DND-41 (cell line): Measurements from ENCODE around the gene KCNK3.

Experiments used
- ATAC-seq: fragments of 200-7000 bp; cut with Tn5 transposase; 3 replicates; pipeline ENCODE4 v1.9.1; 2021; ENCODE audit warnings: low read depth; ENCODE audit not compliant: insufficient read depth
- DNase-seq: peaks from one replicate; pipeline ENCODE4 v3.0.0-alpha.2; 2020
- H2AFZ ChIP-seq: 2 replicates; pipeline ENCODE4 v1.6.0; 2012; ENCODE audit warnings: low read depth, low read length
- H3K27ac ChIP-seq: 2 replicates; pipeline ENCODE4 v1.5.1; 2012; ENCODE audit warnings: low read length, inconsistent platforms
- H3K27me3 ChIP-seq: fragments of 200-600 bp; sonication (generic); 2 replicates; pipeline ENCODE4 v1.6.0; 2012; ENCODE audit warnings: low read length, mild to moderate bottlenecking, inconsistent platforms; ENCODE audit not compliant: insufficient read depth, poor library complexity
- H3K36me3 ChIP-seq: 2 replicates; pipeline ENCODE4 v1.5.1; 2012; ENCODE audit warnings: low read length, inconsistent platforms; ENCODE audit not compliant: insufficient read depth
- H3K4me1 ChIP-seq: 2 replicates; pipeline ENCODE4 v1.5.1; 2012; ENCODE audit warnings: mild to moderate bottlenecking, low read length; ENCODE audit not compliant: insufficient read depth
- H3K4me2 ChIP-seq: 2 replicates; pipeline ENCODE4 v1.6.0; 2012; ENCODE audit warnings: mild to moderate bottlenecking, moderate library complexity, low read length, inconsistent platforms; ENCODE audit not compliant: insufficient read depth
- H3K4me3 ChIP-seq, 2 experiments: fragments of 200-600 bp in 1 of 2; shearing (Covaris generic) in 1 of 2; 2 replicates each; pipeline ENCODE4 v1.5.1; 2012 to 2016; ENCODE audit warnings: inconsistent platforms in 2 of 2, low read length in 2 of 2, mild to moderate bottlenecking in 2 of 2, low read depth in 1 of 2, moderate library complexity in 1 of 2
- H3K79me2 ChIP-seq: 2 replicates; pipeline ENCODE4 v1.6.0; 2012; ENCODE audit warnings: low read length, inconsistent platforms; ENCODE audit not compliant: insufficient read depth
- H3K9ac ChIP-seq: 2 replicates; pipeline ENCODE4 v1.6.0; 2012; ENCODE audit warnings: low read depth, mild to moderate bottlenecking, inconsistent platforms, low read length, moderate library complexity
- H3K9me3 ChIP-seq: 2 replicates; pipeline ENCODE4 v1.5.1; 2012; ENCODE audit warnings: low read length, moderate library complexity, mild to moderate bottlenecking, inconsistent platforms; ENCODE audit not compliant: insufficient read depth, severe bottlenecking
- H4K20me1 ChIP-seq: 2 replicates; pipeline ENCODE4 v1.6.0; 2012; ENCODE audit warnings: low read length; ENCODE audit not compliant: insufficient read depth
- CTCF ChIP-seq: IDR thresholded peaks from 2 replicates; pipeline ENCODE4 v1.5.1; 2012; ENCODE audit warnings: borderline replicate concordance, low read length, moderate library complexity, mild to moderate bottlenecking; ENCODE audit not compliant: poor library complexity, severe bottlenecking; ENCODE audit errors: extremely low read depth
- EZH2 ChIP-seq: IDR thresholded peaks from 3 replicates; pipeline ENCODE4 v1.6.1; 2012; ENCODE audit warnings: borderline replicate concordance, low read depth, mild to moderate bottlenecking, moderate library complexity, low read length, inconsistent platforms; ENCODE audit not compliant: severe bottlenecking

Gene KCNK3

GRCh38 chr2:26752656-26753055, 60.1 kb downstream of the KCNK3 start:
- no peak for ATAC-seq
- Histone ChIP-seq H4K20me1 (no peaks in the 10 kb centered on the region), H3K9ac (no peak overlapping the region), H3K4me3 (no peak overlapping the region), H3K27ac (no peak overlapping the region), H3K9me3 (no peaks in the 10 kb centered on the region), H3K36me3 (no peaks in the 10 kb centered on the region), H3K27me3 (peaks cover 10% of the 10 kb centered on the region), H3K4me1 (no peaks in the 10 kb centered on the region), H3K4me2 (no peak overlapping the region), H2AFZ (no peak overlapping the region), H3K79me2 (no peaks in the 10 kb centered on the region)
- no peak for DNase-seq
- TF ChIP-seq CTCF (no peak), EZH2 (no peak)

GRCh38 chr2:26754539-26754938, 62.0 kb downstream of the KCNK3 start:
- H3K27me3 ChIP-seq = peaks cover 10% of the 10 kb centered on the region
- ATAC-seq (no peak), DNase-seq (no peak)
- H3K36me3 ChIP-seq = no peaks in the 10 kb centered on the region
- no peaks in the 10 kb centered on the region for H3K9me3 ChIP-seq
- no peak overlapping the region for H3K4me3 ChIP-seq
- no peak overlapping the region for H2AFZ ChIP-seq
- no peaks in the 10 kb centered on the region for H3K79me2 ChIP-seq
- no peak overlapping the region for H3K9ac ChIP-seq
- H3K4me1 ChIP-seq = no peaks in the 10 kb centered on the region
- TF ChIP-seq EZH2 = no peak
- TF ChIP-seq CTCF = no peak
- H4K20me1 ChIP-seq = no peaks in the 10 kb centered on the region
- H3K4me2 ChIP-seq = no peak overlapping the region
- H3K27ac ChIP-seq = no peak overlapping the region

GRCh38 chr2:26754972-26755670, 62.6 kb downstream of the KCNK3 start:
- no peak overlapping the region for H2AFZ ChIP-seq
- no peak overlapping the region for H3K27ac ChIP-seq
- no peak overlapping the region for H3K4me2 ChIP-seq

More at GRCh38 chr2:26754972-26755670, 62.6 kb downstream of the KCNK3 start:
- H3K36me3 ChIP-seq = no peaks in the 10 kb centered on the region
- no peaks in the 10 kb centered on the region for H3K4me1 ChIP-seq
- DNase-seq (no peak), ATAC-seq (no peak)
- H4K20me1 ChIP-seq = no peaks in the 10 kb centered on the region
- H3K27me3 ChIP-seq = peaks cover 10% of the 10 kb centered on the region
- H3K4me3 ChIP-seq = no peak overlapping the region
- no peak for TF ChIP-seq CTCF
- TF ChIP-seq EZH2 = no peak
- no peak overlapping the region for H3K9ac ChIP-seq
- H3K79me2 ChIP-seq = no peaks in the 10 kb centered on the region
- H3K9me3 ChIP-seq = no peaks in the 10 kb centered on the region
